RPMI8226 (cell line): ENCODE data around the gene HACD2.

Experiments used
- DNase-seq: peaks from one replicate; pipeline ENCODE4 v3.0.0-alpha.2; 2015

The HACD2 gene

GRCh38 chr3:123568034-123568433 lies 16.8 kb downstream of the HACD2 start:
- no peak for DNase-seq

- DNase-seq = no peak
Measured at GRCh38 chr3:123564056-123564455, 20.8 kb downstream of the HACD2 start.

- no peak for DNase-seq
Measured at GRCh38 chr3:123562547-123562946, 22.3 kb downstream of the HACD2 start.

- no peak for DNase-seq
Measured at GRCh38 chr3:123561188-123561587, 23.7 kb downstream of the HACD2 start.

GRCh38 chr3:123559040-123559861 lies 25.6 kb downstream of the HACD2 start:
- DNase-seq = peak; percentile 65

- no peak for DNase-seq
Measured at GRCh38 chr3:123553536-123553935, 31.3 kb downstream of the HACD2 start.

- DNase-seq = no peak
Measured at GRCh38 chr3:123552768-123553167, 32.1 kb downstream of the HACD2 start.

GRCh38 chr3:123552095-123552714 lies 32.6 kb downstream of the HACD2 start:
- peak; percentile 46 for DNase-seq

- DNase-seq = no peak
Measured at GRCh38 chr3:123547881-123548519, 36.9 kb downstream of the HACD2 start.

GRCh38 chr3:123546133-123546755 lies 38.6 kb downstream of the HACD2 start:
- no peak for DNase-seq

GRCh38 chr3:123543950-123544349 lies 40.9 kb downstream of the HACD2 start:
- DNase-seq = no peak

GRCh38 chr3:123540285-123540684 lies 44.6 kb downstream of the HACD2 start:
- no peak for DNase-seq

GRCh38 chr3:123536153-123536895 lies 48.5 kb downstream of the HACD2 start:
- no peak for DNase-seq

GRCh38 chr3:123535580-123535979 lies 49.3 kb downstream of the HACD2 start:
- DNase-seq = no peak

GRCh38 chr3:123534264-123534663 lies 50.6 kb downstream of the HACD2 start:
- no peak for DNase-seq

- no peak for DNase-seq
Measured at GRCh38 chr3:123533554-123534159, 51.2 kb downstream of the HACD2 start.

GRCh38 chr3:123528130-123528529 lies 56.7 kb downstream of the HACD2 start:
- DNase-seq = no peak

GRCh38 chr3:123527046-123527445 lies 57.8 kb downstream of the HACD2 start:
- DNase-seq = peak; percentile 26

- DNase-seq = peak; percentile 28
Measured at GRCh38 chr3:123526474-123526873, 58.4 kb downstream of the HACD2 start.

- no peak for DNase-seq
Measured at GRCh38 chr3:123525433-123525832, 59.4 kb downstream of the HACD2 start.

- DNase-seq = no peak
Measured at GRCh38 chr3:123524981-123525380, 59.9 kb downstream of the HACD2 start.

- peak; percentile 62 for DNase-seq
Measured at GRCh38 chr3:123523023-123523412, 61.8 kb downstream of the HACD2 start.
